Common myeloid progenitor, CD34-positive (primary cell): ENCODE results near the gene DLEU7.

Experiments
- CTCF ChIA-PET: fragments of 350-600 bp; sonication (Branson Sonifier 250); formaldehyde crosslinking; loops from one replicate; lab custom pipeline; 2021; ENCODE audit warnings: antibody characterized with exemption; lab: Charles Lee
- POLR2A ChIA-PET: fragments of 350-600 bp; sonication (Branson Sonifier 250); formaldehyde crosslinking; loops from one replicate; lab custom pipeline; 2021; ENCODE audit warnings: antibody characterized with exemption; lab: Charles Lee
- DNase-seq, 3 donors: peaks; one replicate each; pipeline versions ENCODE4 v3.0.0 to v3.0.0-alpha.2; 2013
- H3K27ac ChIP-seq, 2 experiments: 1 replicate in 1 of 2; 2 replicates in 1 of 2; pipeline ENCODE4 v1.7.0; 2013; ENCODE audit warnings: inconsistent platforms in 2 of 2, low read length in 2 of 2, mild to moderate bottlenecking in 2 of 2, low read depth in 1 of 2, moderate library complexity in 1 of 2; ENCODE audit not compliant: severe bottlenecking in 2 of 2, insufficient read depth in 1 of 2, poor library complexity in 1 of 2
- H3K27me3 ChIP-seq, 5 experiments: replicated peaks in 2 of 5; 1 replicate in 3 of 5; 2 replicates in 2 of 5; pipeline versions ENCODE4 v1.6.1 to v1.7.0; 2013; ENCODE audit warnings: low read length in 4 of 5, mild to moderate bottlenecking in 2 of 5, moderate library complexity in 2 of 5, inconsistent platforms in 1 of 5; ENCODE audit not compliant: insufficient read depth in 5 of 5, control insufficient read depth in 4 of 5
- H3K36me3 ChIP-seq, 4 experiments: 1 replicate in 2 of 4; 2 replicates in 2 of 4; pipeline versions ENCODE4 v1.6.1 to v1.7.0; 2013; ENCODE audit warnings: low read length in 3 of 4, control low read depth in 1 of 4, mild to moderate bottlenecking in 1 of 4; ENCODE audit not compliant: control insufficient read depth in 4 of 4, insufficient read depth in 4 of 4
- H3K4me1 ChIP-seq, 4 experiments: 1 replicate in 3 of 4; 2 replicates in 1 of 4; pipeline versions ENCODE4 v1.6.1 to v1.7.1; 2013; ENCODE audit warnings: low read length in 3 of 4, mild to moderate bottlenecking in 3 of 4, control low read depth in 1 of 4, inconsistent platforms in 1 of 4, moderate library complexity in 1 of 4; ENCODE audit not compliant: control insufficient read depth in 4 of 4, insufficient read depth in 4 of 4; ENCODE audit errors: control extremely low read depth in 1 of 4
- H3K4me3 ChIP-seq, 7 experiments: 1 replicate in 4 of 7; 2 replicates in 3 of 7; pipeline versions ENCODE4 v1.5.1 to v1.7.0; 2013; ENCODE audit warnings: mild to moderate bottlenecking in 7 of 7, low read length in 6 of 7, moderate library complexity in 6 of 7, inconsistent platforms in 2 of 7, low read depth in 2 of 7, control low read depth in 1 of 7; ENCODE audit not compliant: insufficient read depth in 4 of 7, control insufficient read depth in 1 of 7; ENCODE audit errors: extremely low read depth in 1 of 7
- H3K9me3 ChIP-seq, 5 experiments: 1 replicate in 4 of 5; 2 replicates in 1 of 5; pipeline versions ENCODE4 v1.6.1 to v1.7.1; 2013; ENCODE audit warnings: low read length in 4 of 5, mild to moderate bottlenecking in 2 of 5, inconsistent platforms in 1 of 5, low read depth in 1 of 5, moderate library complexity in 1 of 5; ENCODE audit not compliant: control insufficient read depth in 4 of 5, insufficient read depth in 2 of 5; ENCODE audit errors: control extremely low read depth in 1 of 5
- WGBS: methylation state at CpG from one replicate; pipeline ENCODE4 v1.1.5; 2013; ENCODE audit not compliant: insufficient coverage; 5-methylcytosine and 5-hydroxymethylcytosine counted together

DLEU7 gene

GRCh38 chr13:50810468-50810867, 33.0 kb downstream of the DLEU7 start:
- peaks cover 4 to 40% (median 25%) of the 10 kb centered on the region in 4 experiments for H3K4me1 ChIP-seq
- H3K9me3 ChIP-seq, result peaks cover 0 to 6% (median 0%) of the 10 kb centered on the region in 5 experiments
- H3K4me3 ChIP-seq, result no peak overlapping the region
- H3K27ac ChIP-seq, result peak overlapping the region; percentile 18 to 54
- WGBS, result no CpG with 5 or more reads among the region's 4 CpGs
- CTCF ChIA-PET, result interaction anchor here (0.7 to 4.6 kb wide), 8 partner anchors 10 to 812 kb away, joined by 3 to 17 read pairs (median 3); no protein-coding TSS in a partner anchor
- POLR2A ChIA-PET, result interaction anchor here (0.5 kb wide), 1 partner anchor 891 kb away, joined by 3 read pairs; no protein-coding TSS in a partner anchor
- no peak for DNase-seq
- H3K36me3 ChIP-seq, result no peaks in the 10 kb centered on the region
- H3K27me3 ChIP-seq, result no peaks in the 10 kb centered on the region

DNA sequence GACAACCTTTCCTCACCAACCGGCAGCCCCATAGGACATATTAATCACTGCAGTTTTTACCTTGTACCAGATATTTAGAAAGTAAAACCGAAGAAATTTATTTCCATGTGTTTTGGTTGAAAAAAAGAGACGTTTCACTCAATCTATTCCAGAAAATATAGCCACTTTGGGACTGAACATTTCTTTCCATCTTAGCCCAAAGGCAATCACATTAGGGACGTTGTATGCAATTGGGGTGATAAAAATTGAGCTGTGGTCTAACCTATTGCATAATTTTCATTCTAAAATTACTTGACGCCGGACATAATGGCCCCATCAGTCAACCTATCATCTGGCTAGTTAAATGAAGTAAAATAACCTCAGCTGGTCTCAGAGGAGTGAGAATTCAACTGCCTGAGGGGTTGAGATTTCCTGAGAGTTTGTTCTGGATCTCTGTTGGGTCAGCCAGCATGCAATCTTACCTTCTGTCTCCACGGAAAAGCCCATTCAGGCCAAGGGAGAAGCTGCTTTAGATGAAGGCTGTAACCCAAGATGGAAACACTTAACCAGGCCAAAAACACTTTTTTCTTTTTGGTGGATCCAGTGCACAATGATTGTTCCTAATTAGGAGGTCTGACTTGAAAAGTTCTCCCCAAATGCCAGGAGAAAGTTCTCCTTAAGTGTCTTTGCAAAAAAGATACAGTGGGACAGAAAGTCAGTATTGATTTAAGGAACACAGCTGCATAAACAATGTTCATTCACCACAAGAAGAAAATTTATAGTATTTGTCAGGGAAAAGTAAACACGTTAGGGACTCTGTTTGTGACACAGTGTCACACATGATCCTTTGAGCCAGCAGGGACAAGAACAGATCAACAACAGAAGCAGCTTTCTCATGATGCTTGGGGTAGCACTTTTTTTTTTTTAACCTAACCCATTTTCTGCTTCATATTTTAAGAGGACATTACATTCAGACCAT, 34.1 kb downstream of the DLEU7 start:
- WGBS, result 80% methylated on average over 1 of the region's 8 CpGs
- peaks cover 0 to 7% (median 0%) of the 10 kb centered on the region in 5 experiments for H3K9me3 ChIP-seq
- H3K27me3 ChIP-seq, result no peaks in the 10 kb centered on the region
- POLR2A ChIA-PET, result no interaction called here
- CTCF ChIA-PET, result interaction anchor here (0.6 to 4.6 kb wide), 10 partner anchors 9 to 811 kb away, joined by 3 to 17 read pairs (median 3); no protein-coding TSS in a partner anchor
- DNase-seq, result peak in 1 of 3 donors; percentile 32
- no peaks in the 10 kb centered on the region for H3K36me3 ChIP-seq
- peaks cover 4 to 40% (median 25%) of the 10 kb centered on the region in 4 experiments for H3K4me1 ChIP-seq
- no peak overlapping the region for H3K27ac ChIP-seq
- H3K4me3 ChIP-seq, result no peak overlapping the region

GRCh38 chr13:50805805-50806204, 37.7 kb downstream of the DLEU7 start:
- ChIA-PET CTCF (interaction anchor here (0.6 to 2.6 kb wide), 5 partner anchors 11 to 829 kb away, joined by 3 to 8 read pairs (median 4); no protein-coding TSS in a partner anchor), POLR2A (no interaction called here)
- no peaks in the 10 kb centered on the region for H3K27me3 ChIP-seq
- no peaks in the 10 kb centered on the region for H3K36me3 ChIP-seq
- peaks cover 6 to 26% (median 10%) of the 10 kb centered on the region in 4 experiments for H3K4me1 ChIP-seq
- DNase-seq, result no peak
- no peak overlapping the region for H3K4me3 ChIP-seq
- peaks cover 0 to 8% (median 0%) of the 10 kb centered on the region in 5 experiments for H3K9me3 ChIP-seq
- no peak overlapping the region for H3K27ac ChIP-seq

DNA sequence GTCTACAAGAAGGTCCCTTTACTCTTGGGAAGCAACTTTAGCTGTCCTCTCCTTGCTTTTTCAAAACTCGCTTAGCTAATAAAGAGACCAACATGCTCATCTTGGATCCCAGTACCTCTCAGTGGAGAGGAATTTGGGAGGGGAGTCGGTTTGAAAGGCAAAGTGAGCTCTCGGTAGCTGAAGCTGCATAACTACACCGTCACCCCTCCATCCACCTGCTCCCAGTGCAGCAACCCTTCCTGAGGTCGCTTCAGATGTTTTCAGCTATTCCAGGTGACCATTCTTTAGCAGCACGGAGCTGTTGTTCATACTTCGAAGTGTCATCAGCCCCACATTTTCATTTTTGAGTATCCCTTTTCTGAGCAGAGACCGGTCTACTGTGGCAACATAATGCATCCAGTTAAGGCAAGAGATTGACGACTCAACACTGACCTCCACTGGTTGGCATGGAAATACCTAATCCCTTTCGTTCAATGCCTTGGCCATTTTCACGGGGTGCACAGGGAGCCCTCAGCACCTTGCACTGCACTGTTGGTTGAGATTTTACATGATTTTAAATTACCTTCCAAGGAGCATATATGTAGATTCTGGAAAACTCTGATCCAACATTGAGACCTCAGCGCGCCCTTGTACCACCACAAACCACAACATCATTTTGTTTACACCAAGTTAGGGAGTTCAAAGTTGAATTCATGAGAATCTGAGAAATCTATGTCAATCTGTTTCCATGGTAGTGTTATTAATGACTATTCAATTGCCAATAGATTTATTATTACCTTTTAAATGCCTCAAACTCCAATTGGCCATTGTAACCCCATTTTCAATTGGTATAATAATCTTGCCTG, 42.2 kb downstream of the DLEU7 start:
- peak; percentile 75 to 92 (median 87) for DNase-seq
- H3K27me3 ChIP-seq, result no peaks in the 10 kb centered on the region
- no peaks in the 10 kb centered on the region for H3K36me3 ChIP-seq
- CTCF ChIA-PET, result interaction anchor here (0.8 to 2.9 kb wide), 17 partner anchors 10 to 828 kb away, joined by 3 to 18 read pairs (median 4); no protein-coding TSS in a partner anchor
- 30% methylated on average over 9 of the region's 13 CpGs for WGBS
- no peak overlapping the region for H3K4me3 ChIP-seq
- H3K27ac ChIP-seq, result no peak overlapping the region
- H3K4me1 ChIP-seq, result peaks cover 12 to 28% (median 19%) of the 10 kb centered on the region in 4 experiments
- POLR2A ChIA-PET, result no interaction called here
- peaks cover 0 to 8% (median 0%) of the 10 kb centered on the region in 5 experiments for H3K9me3 ChIP-seq

DNA sequence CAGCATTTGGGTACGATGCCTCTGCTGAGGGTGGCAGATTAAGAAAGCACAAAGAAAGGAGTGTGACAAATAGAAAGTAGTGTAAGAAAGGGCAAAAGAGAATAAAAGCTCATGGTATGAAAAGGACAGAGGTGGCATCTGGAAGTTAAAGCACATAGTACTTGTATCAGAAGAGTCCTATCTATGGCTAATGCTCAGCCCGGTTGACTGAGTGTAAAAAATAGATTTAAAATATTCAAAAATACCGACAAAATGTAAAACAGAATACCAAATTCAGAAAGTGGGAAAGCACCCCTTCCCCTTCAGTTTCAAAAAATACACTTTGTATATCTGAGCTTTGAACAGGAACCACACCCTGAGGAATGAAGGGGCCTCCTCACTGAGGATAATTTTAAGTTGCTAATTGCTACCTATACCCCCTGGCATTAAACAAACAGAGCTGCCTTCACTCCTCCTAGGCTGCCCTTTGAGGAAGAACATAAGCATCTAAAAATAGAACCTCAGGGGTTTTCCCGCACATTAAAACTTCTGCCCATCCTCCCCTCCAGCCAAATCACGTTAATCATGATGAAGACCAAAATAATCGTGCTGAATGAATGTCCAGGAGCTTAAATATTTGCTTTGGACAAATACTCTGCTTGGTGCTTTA, 43.3 kb downstream of the DLEU7 start:
- Histone ChIP-seq H3K4me3 (no peak overlapping the region), H3K9me3 (peaks cover 0 to 5% (median 0%) of the 10 kb centered on the region in 5 experiments), H3K36me3 (no peaks in the 10 kb centered on the region), H3K27ac (no peak overlapping the region), H3K4me1 (peaks cover 12 to 28% (median 19%) of the 10 kb centered on the region in 4 experiments), H3K27me3 (no peaks in the 10 kb centered on the region)
- WGBS, result 36% methylated on average over 3 of the region's 6 CpGs
- ChIA-PET POLR2A (interaction anchor here (0.6 kb wide), 1 partner anchor 803 kb away, joined by 7 read pairs; no protein-coding TSS in a partner anchor), CTCF (interaction anchor here (1.0 to 2.9 kb wide), 14 partner anchors 9 to 715 kb away, joined by 3 to 18 read pairs (median 4); no protein-coding TSS in a partner anchor)
- DNase-seq, result peak in 2 of 3 donors; percentile 48 to 52

- no peaks in the 10 kb centered on the region for H3K9me3 ChIP-seq
- no peak overlapping the region for H3K27ac ChIP-seq
- no peaks in the 10 kb centered on the region for H3K27me3 ChIP-seq
- H3K36me3 ChIP-seq, result no peaks in the 10 kb centered on the region
- H3K4me3 ChIP-seq, result no peak overlapping the region
- ChIA-PET POLR2A (interaction anchor here (0.6 to 1.1 kb wide), 3 partner anchors 85 to 694 kb away, joined by 3 read pairs; no protein-coding TSS in a partner anchor), CTCF (interaction anchor here (1.0 to 2.9 kb wide), 4 partner anchors 8 to 822 kb away, joined by 4 to 16 read pairs (median 6); no protein-coding TSS in a partner anchor)
- peak in 2 of 3 donors; percentile 52 to 59 for DNase-seq
- peaks cover 12 to 28% (median 19%) of the 10 kb centered on the region in 4 experiments for H3K4me1 ChIP-seq
- WGBS, result no CpG with 5 or more reads among the region's 2 CpGs
Observed at GRCh38 chr13:50798923-50799322, 44.6 kb downstream of the DLEU7 start.
